Keratinocyte (primary cell): ENCODE results near the gene GRB10.

ENCODE experiments used
- EZH2 ChIP-seq: IDR thresholded peaks from one replicate; pipeline ENCODE4 v1.6.1; 2012; ENCODE audit warnings: inconsistent platforms, mild to moderate bottlenecking, low read length, moderate library complexity
- TF ChIP-seq, protein P1 (sequence below), 3 experiments: IDR thresholded peaks in 1 of 3; conservative IDR thresholded peaks in 1 of 3; optimal IDR thresholded peaks in 1 of 3; 2 replicates in 2 of 3; 3 replicates in 1 of 3; pipeline versions ENCODE3 to v1.5.1; 2011; ENCODE audit warnings: low read length in 3 of 3, mild to moderate bottlenecking in 3 of 3, moderate library complexity in 2 of 3, control low read depth in 1 of 3, inconsistent platforms in 1 of 3; ENCODE audit not compliant: insufficient read depth in 2 of 3; ENCODE audit errors: extremely low read depth in 1 of 3

- TF ChIP-seq, protein P1, sequence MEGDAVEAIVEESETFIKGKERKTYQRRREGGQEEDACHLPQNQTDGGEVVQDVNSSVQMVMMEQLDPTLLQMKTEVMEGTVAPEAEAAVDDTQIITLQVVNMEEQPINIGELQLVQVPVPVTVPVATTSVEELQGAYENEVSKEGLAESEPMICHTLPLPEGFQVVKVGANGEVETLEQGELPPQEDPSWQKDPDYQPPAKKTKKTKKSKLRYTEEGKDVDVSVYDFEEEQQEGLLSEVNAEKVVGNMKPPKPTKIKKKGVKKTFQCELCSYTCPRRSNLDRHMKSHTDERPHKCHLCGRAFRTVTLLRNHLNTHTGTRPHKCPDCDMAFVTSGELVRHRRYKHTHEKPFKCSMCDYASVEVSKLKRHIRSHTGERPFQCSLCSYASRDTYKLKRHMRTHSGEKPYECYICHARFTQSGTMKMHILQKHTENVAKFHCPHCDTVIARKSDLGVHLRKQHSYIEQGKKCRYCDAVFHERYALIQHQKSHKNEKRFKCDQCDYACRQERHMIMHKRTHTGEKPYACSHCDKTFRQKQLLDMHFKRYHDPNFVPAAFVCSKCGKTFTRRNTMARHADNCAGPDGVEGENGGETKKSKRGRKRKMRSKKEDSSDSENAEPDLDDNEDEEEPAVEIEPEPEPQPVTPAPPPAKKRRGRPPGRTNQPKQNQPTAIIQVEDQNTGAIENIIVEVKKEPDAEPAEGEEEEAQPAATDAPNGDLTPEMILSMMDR (optimal IDR thresholded peaks at IDR 0.05 in 1 of 3, IDR thresholded peaks at IDR 0.05 in 1 of 3, conservative IDR thresholded peaks at IDR 0.05 in 1 of 3; ENCODE audit: extremely low read depth in 1 of 3, insufficient read depth in 2 of 3, low read length in 3 of 3) = no peak
- TF ChIP-seq EZH2 = no peak
These were observed 15.4 kb upstream of the GRB10 start for GRCh38 chr7:50798126-50798525.
